VCaP (cell line): ENCODE results near the gene ARL14.

Source experiments
- H3K27ac ChIP-seq: fragments of 450-650 bp; 2 replicates; pipeline ENCODE4 v1.5.1; 2017
- CTCF ChIP-seq: fragments of 450-650 bp; conservative IDR thresholded peaks from 2 replicates; pipeline ENCODE4 v1.5.1; 2017; ENCODE audit warnings: mild to moderate bottlenecking, moderate library complexity

The ARL14 gene

GRCh38 chr3:160643994-160644393 lies 33.0 kb upstream of the ARL14 start:
- no peak overlapping the region for H3K27ac ChIP-seq
- TF ChIP-seq CTCF = no peak

- no peak for TF ChIP-seq CTCF
- H3K27ac ChIP-seq = no peak overlapping the region
Observed at GRCh38 chr3:160644491-160644890, 32.5 kb upstream of the ARL14 start.

- TF ChIP-seq CTCF = no peak
Observed at GRCh38 chr3:160648701-160649100, 28.3 kb upstream of the ARL14 start.

GRCh38 chr3:160649596-160649995 lies 27.4 kb upstream of the ARL14 start:
- H3K27ac ChIP-seq = no peak overlapping the region
- TF ChIP-seq CTCF = no peak

More at GRCh38 chr3:160648701-160649100, 28.3 kb upstream of the ARL14 start:
- H3K27ac ChIP-seq = no peak overlapping the region

GRCh38 chr3:160653512-160653911 lies 23.4 kb upstream of the ARL14 start:
- no peak overlapping the region for H3K27ac ChIP-seq
- TF ChIP-seq CTCF = peak; percentile 49

GRCh38 chr3:160660902-160661301 lies 16.1 kb upstream of the ARL14 start:
- H3K27ac ChIP-seq = no peak overlapping the region
- no peak for TF ChIP-seq CTCF

GRCh38 chr3:160661660-160662059 lies 15.3 kb upstream of the ARL14 start:
- no peak for TF ChIP-seq CTCF
- no peak overlapping the region for H3K27ac ChIP-seq

- no peak overlapping the region for H3K27ac ChIP-seq
- no peak for TF ChIP-seq CTCF
Observed at GRCh38 chr3:160665231-160665630, 11.7 kb upstream of the ARL14 start.
